ENCODE data around the gene ADARB1.

ADARB1 gene

GRCh38 chr21:45264146-45264911 is 189.9 kb downstream of the ADARB1 start:
- DNase-seq (ENCODE audit: low read depth in 2 of 2) = no peak

DNA sequence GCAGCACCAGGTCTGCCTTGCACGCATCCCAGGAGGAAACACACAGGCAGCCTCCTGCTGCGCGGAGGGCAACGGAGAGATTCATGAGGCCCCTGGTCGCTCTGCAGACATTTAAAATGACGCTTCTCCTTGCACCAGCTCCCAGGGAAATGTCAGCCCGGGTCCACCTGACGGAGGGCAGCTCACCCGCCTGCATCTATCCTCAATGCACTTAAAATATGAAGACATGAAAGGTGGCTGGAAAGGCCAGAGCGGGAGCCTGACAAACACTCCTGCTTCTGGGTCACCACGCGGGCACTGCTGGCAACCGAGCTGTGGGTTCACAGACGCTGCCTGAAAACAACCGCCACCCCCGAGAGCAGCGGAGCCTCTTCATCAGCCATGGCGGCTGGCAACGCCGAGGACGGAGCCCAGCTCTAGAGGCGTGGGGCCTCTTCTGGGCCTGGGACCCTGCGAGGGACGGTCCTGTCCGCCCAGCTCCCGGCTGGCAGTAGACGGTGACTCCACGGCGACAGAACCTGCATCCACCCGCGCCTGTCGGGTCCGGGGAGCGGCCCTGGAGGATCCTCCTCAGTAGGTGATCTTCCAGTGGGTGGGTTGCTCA is 190.6 kb downstream of the ADARB1 start:
- DNase-seq (ENCODE audit: low read depth in 2 of 2) = no peak

DNA sequence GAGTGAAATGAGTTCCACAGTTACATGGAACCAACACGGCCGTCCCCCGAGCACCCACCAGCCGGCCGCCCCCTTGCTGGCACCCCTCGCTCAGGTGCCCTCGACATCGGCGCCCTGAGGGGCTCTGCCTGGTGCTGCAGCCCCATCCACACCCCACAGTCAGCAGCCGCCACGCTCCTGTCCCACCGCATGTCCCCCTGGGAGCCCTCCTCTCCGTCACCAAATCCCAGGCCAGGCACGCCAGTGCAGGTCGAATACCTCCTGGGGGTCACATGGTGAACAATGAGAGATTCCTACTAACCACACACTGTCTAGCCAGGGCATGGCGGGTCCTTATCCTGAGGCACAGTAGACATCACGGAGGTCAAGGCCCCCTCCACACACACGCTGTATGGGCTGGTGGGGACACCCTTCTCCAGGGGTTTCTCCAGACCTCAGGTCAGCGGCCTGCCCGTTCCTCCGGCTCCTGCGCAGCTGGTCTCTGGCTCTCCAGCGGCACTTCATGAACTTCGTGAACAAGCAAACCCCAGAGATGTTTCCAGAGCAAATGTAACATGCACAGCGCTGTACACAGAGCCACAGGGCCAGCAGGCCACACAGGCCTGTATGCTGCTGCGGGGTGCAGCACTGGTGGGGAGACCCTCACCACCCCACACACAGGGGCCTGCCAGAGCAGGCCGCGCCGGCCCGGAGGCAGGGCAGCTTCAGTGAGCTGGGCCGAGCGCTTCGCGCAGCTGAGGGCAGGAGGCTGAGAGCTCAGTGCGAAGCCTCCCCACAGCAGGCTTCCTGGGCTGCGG is 191.5 kb downstream of the ADARB1 start:
- no peak for DNase-seq (ENCODE audit: low read depth in 2 of 2)

GRCh38 chr21:45266518-45267389 is 192.4 kb downstream of the ADARB1 start:
- peak in 1 of 2 donors; percentile 26 for DNase-seq (ENCODE audit: low read depth in 2 of 2)

DNA sequence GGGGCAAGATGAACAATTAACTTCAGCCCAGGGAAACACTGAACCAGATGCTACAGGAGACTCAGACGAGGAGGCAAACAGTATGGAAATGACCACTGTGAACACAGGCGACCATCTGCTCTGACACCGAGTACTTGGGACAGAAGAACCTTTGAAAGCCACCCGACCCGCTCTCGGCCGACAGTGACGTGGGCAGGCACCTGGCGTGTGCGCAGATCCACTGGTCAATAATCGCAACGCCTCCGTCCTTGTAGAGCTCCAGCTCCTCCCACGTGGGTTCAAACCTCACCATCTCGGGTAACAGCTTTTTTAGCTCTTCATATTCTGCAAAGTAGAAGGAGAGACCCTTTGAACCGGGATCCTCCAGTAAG is 193.0 kb downstream of the ADARB1 start:
- DNase-seq (ENCODE audit: low read depth in 2 of 2) = no peak

GRCh38 chr21:45269861-45270260 is 195.5 kb downstream of the ADARB1 start:
- DNase-seq (ENCODE audit: low read depth in 2 of 2) = no peak

DNA sequence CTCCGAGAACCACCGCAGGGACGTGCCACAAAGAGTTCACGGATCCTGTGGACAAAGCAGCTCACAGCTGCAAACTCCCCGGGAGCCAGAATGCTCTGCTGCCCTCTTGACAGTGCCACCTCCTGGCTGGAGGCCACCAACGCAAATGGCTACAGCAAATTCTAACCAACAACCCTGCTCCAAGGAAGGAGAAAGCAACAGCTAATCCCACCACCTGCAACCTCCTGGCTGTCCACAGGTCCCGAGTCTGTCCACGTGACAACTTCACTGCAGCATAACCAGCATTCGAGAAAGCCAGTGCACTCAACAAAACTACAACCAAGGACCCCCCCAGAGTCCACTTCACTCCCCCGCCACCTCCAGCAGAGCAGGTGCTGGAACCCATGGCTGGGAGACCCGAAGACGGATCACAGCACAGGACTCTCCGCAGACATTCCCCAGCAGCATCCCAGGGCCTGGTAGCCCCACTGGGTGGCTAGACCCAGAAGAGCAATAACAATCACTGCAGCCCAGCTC is 196.0 kb downstream of the ADARB1 start:
- DNase-seq (ENCODE audit: low read depth in 2 of 2) = no peak
